HepG2 (cell line): ENCODE data around the gene CKS2. TPM values are rescaled to one million over a fixed set of nuclear protein-coding genes. Genes with fewer than 3 reads are reported as not detected.
A peak's percentile ranks its signal among the peaks of the same experiment; 100 is the strongest.

Experiments used
- KDM4B ChIP-seq: sonication (generic); formaldehyde crosslinking; IDR thresholded peaks from 2 replicates; pipeline ENCODE4 v1.4.0; 2020; ENCODE audit warnings: missing genetic modification reagents
- RXRA ChIP-seq: sonication (generic); formaldehyde crosslinking; IDR thresholded peaks from 2 replicates; pipeline ENCODE4 v1.5.1; 2020; ENCODE audit warnings: missing genetic modification reagents
- ZBTB3 ChIP-seq: sonication (generic); formaldehyde crosslinking; IDR thresholded peaks from 2 replicates; pipeline ENCODE4 v1.4.0; 2020; ENCODE audit warnings: low read depth, mild to moderate bottlenecking, moderate library complexity, missing genetic modification reagents, borderline replicate concordance
- ZNF792 ChIP-seq: IDR thresholded peaks from 2 replicates; pipeline ENCODE4 v1.6.1; 2016
- polyA plus RNA-seq, 8 experiments: library from polyadenylated mRNA; depleted of rRNA in 3 of 8; stranded (reverse) in 7 of 8; unstranded in 1 of 8; fragments of >200 nt; fragmentation: Illumina TruSeq in 4 of 8; extraction: Trizol in 4 of 8; gene quantifications; 2 replicates each; pipeline versions ENCODE4 v1.2.1 to v1.2.3, GENCODE V29; 2011 to 2016; ENCODE audit warnings: low read depth in 4 of 8, missing spikeins in 1 of 8, mixed read lengths in 1 of 8; ENCODE audit not compliant: insufficient read depth in 1 of 8
- total RNA-seq, 5 experiments: library from RNA; depleted of rRNA; stranded (reverse); fragments of >200 nt; fragmentation: Illumina TruSeq; extraction: Trizol; gene quantifications; 2 replicates each; pipeline ENCODE4 v1.2.3, GENCODE V29; 2016; ENCODE audit warnings: low read depth in 1 of 5
- TF ChIP-seq, protein P1 (sequence below), 2 experiments: fragments of 450-650 bp in 1 of 2; sonication (generic) in 1 of 2; formaldehyde crosslinking in 1 of 2; IDR thresholded peaks; 2 replicates each; pipeline versions ENCODE4 v1.6.1 to v1.8.0; 2016 to 2022; ENCODE audit warnings: antibody characterized with exemption in 1 of 2, mild to moderate bottlenecking in 1 of 2, missing genetic modification reagents in 1 of 2

The CKS2 gene
- total and polyA plus RNA-seq, 2 of the 13 experiments (the other 11 are each of a cell fraction or from before 2014, with no cell fraction given): 251 to 317 TPM

DNA sequence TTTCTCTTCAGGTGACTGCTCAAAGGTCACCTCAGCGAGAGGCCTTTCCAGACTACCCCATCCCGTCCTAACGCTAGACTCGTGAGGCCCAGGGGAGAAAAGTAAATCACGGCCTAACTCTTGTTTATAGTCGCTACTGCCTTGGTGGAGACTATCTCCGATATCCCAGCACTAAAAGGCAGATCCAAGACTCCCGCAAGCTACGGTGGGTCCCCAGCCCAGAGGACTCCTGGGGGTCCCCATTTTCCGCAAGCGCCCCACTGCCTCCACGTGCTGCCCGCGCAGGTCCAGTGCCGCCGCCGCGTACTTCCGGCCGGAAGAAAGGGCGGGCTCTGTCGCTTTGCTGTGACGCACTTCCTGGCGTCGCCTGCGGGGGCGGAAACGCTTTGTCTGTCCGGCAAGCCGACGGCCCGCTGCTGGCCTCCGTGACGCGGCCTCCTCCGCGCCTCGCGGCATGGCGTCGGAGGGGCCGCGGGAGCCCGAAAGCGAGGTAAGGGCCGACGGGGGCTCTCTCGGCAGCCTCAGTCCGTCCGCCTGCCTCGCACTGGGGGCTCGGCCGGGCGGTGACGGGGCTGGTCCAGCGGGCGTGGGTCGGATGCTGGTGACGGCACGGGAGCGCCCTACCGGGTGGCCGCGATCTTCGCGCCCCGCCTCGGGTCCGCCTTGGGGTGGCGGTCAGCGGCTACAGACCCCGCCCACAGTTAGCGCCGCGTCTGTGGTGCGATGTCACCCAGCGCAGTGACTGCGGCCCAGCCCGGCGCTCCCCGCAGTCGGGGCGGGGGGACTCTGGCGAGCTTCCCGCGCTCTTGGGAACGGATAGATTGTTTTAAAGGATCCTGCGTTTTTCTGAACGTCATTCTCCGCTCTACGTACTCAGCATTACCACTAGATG lies 7.4 kb downstream of the CKS2 start, which contains the start of gene SECISBP2 (continued):
- no peak for TF ChIP-seq KDM4B (CRISPR knock-in tag)
- peak; percentile 75; the same call in 1 of the 2 replicates for TF ChIP-seq RXRA (CRISPR knock-in tag)
- TF ChIP-seq ZBTB3 (CRISPR knock-in tag): peak; percentile 88
- TF ChIP-seq, protein P1, sequence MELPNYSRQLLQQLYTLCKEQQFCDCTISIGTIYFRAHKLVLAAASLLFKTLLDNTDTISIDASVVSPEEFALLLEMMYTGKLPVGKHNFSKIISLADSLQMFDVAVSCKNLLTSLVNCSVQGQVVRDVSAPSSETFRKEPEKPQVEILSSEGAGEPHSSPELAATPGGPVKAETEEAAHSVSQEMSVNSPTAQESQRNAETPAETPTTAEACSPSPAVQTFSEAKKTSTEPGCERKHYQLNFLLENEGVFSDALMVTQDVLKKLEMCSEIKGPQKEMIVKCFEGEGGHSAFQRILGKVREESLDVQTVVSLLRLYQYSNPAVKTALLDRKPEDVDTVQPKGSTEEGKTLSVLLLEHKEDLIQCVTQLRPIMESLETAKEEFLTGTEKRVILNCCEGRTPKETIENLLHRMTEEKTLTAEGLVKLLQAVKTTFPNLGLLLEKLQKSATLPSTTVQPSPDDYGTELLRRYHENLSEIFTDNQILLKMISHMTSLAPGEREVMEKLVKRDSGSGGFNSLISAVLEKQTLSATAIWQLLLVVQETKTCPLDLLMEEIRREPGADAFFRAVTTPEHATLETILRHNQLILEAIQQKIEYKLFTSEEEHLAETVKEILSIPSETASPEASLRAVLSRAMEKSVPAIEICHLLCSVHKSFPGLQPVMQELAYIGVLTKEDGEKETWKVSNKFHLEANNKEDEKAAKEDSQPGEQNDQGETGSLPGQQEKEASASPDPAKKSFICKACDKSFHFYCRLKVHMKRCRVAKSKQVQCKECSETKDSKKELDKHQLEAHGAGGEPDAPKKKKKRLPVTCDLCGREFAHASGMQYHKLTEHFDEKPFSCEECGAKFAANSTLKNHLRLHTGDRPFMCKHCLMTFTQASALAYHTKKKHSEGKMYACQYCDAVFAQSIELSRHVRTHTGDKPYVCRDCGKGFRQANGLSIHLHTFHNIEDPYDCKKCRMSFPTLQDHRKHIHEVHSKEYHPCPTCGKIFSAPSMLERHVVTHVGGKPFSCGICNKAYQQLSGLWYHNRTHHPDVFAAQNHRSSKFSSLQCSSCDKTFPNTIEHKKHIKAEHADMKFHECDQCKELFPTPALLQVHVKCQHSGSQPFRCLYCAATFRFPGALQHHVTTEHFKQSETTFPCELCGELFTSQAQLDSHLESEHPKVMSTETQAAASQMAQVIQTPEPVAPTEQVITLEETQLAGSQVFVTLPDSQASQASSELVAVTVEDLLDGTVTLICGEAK (IDR thresholded peaks at IDR 0.05): peak; percentile 78
- TF ChIP-seq, protein P1 (CRISPR knock-in tag; IDR thresholded peaks at IDR 0.05): peak; percentile 83
- TF ChIP-seq ZNF792 (CRISPR knock-in tag): peak; percentile 44; the same call in 1 of the 2 replicates
